ENCODE measurements around the gene BLTP2.

DNA sequence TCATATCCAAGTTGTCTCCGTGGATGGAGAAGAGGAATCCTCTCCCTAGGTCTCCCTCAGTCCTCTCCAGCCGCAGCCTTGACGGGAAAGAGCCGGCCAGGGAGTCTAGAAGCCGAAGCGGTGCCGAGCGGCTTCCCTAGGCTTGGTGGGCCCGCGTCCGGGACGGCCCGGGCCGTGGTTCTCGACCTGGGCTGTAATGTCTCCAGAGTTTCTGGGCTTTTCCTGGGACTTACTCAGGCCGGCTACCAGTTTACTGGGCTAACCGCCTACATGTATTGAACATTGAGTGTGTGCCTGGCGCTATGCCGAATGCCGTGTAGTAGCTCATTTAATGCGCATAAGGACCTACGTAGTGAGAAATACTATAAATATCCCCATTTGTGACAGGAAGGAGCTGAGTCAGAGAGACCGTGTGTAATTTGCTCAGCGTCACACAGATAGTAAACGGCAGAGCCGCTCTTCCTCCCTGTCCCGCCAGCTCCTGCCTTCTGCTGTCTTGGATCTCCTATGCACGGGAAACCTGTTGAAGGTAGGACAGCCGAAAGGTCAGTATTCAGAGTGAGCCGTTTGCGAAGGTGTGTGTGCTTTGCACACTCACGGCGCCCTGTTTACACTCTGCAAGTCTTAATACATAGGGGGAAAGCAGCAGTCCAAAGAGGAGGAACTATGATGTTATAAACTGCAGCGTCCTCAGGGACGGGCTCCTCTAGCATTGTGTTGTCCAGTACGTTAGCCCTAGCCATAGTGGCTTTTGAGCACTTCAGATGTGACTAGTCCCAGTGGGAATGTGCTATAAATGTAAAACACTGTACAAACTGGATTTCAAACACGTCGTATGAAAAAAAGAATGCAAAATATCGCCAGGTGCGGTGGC is 45.4 kb downstream of the BLTP2 start:
- TF ChIP-seq, protein P1, sequence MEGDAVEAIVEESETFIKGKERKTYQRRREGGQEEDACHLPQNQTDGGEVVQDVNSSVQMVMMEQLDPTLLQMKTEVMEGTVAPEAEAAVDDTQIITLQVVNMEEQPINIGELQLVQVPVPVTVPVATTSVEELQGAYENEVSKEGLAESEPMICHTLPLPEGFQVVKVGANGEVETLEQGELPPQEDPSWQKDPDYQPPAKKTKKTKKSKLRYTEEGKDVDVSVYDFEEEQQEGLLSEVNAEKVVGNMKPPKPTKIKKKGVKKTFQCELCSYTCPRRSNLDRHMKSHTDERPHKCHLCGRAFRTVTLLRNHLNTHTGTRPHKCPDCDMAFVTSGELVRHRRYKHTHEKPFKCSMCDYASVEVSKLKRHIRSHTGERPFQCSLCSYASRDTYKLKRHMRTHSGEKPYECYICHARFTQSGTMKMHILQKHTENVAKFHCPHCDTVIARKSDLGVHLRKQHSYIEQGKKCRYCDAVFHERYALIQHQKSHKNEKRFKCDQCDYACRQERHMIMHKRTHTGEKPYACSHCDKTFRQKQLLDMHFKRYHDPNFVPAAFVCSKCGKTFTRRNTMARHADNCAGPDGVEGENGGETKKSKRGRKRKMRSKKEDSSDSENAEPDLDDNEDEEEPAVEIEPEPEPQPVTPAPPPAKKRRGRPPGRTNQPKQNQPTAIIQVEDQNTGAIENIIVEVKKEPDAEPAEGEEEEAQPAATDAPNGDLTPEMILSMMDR (IDR thresholded peaks at IDR 0.05; ENCODE audit: low read depth, low read length, poor library complexity, severe bottlenecking) = no peak
- no peak for TF ChIP-seq EZH2phosphoT487 (IDR thresholded peaks at IDR 0.05; ENCODE audit: borderline replicate concordance, low read length)
